HG03135 (cell line): ENCODE results near the gene MAGED1.
"Not testable (repeated sequence)": the region's sequence is repeated elsewhere in the genome, so short reads cannot be mapped to it uniquely, and the experiment has no call there.

Source experiments
- ATAC-seq: cut with Tn5 transposase; IDR thresholded peaks from one replicate; pipeline ENCODE4 v1.9.1; 2021; ENCODE audit warnings: mild to moderate bottlenecking, moderate library complexity; ENCODE audit not compliant: unreplicated experiment

The MAGED1 gene

GRCh38 chrX:51894697-51895336, 1.4 kb downstream of the MAGED1 start:
- ATAC-seq: peak; percentile 61

- no peak for ATAC-seq
Measured at GRCh38 chrX:51896626-51897025, 3.2 kb downstream of the MAGED1 start.

GRCh38 chrX:51899741-51900140, 6.3 kb downstream of the MAGED1 start:
- no peak for ATAC-seq

GRCh38 chrX:51902510-51903050, 9.2 kb downstream of the MAGED1 start:
- ATAC-seq: no peak

- not testable (repeated sequence) for ATAC-seq
Measured at GRCh38 chrX:51905152-51905551, 11.7 kb downstream of the MAGED1 start.

- ATAC-seq: no peak
Measured at GRCh38 chrX:51905711-51906110, 12.3 kb downstream of the MAGED1 start.

- ATAC-seq: no peak
Measured at GRCh38 chrX:51917604-51918003, 24.2 kb downstream of the MAGED1 start.

- no peak for ATAC-seq
Measured at GRCh38 chrX:51922561-51922960, 29.1 kb downstream of the MAGED1 start.

GRCh38 chrX:51931566-51932150, 38.2 kb downstream of the MAGED1 start:
- no peak for ATAC-seq
